DOHH2 (cell line): ENCODE measurements around the gene KNDC1.

Source experiments
- H3F3A ChIP-seq: fragments of 200-600 bp; sonication (generic), shearing (Covaris generic); 2 replicates; pipeline ENCODE4 v1.6.0; 2016; ENCODE audit warnings: antibody characterized with exemption, mild to moderate bottlenecking; ENCODE audit not compliant: control insufficient read depth, insufficient read depth
- H3K27ac ChIP-seq: fragments of 200-600 bp; sonication (generic); 2 replicates; pipeline ENCODE4 v1.5.1; 2014; ENCODE audit warnings: low read depth, mild to moderate bottlenecking, low read length, moderate library complexity
- H3K27me3 ChIP-seq: fragments of 200-600 bp; sonication (generic); 2 replicates; pipeline ENCODE4 v1.6.1; 2014; ENCODE audit warnings: mild to moderate bottlenecking, low read length, mixed read lengths; ENCODE audit not compliant: control insufficient read depth
- H3K36me3 ChIP-seq: fragments of 200-600 bp; sonication (generic); 2 replicates; pipeline ENCODE4 v1.6.1; 2014; ENCODE audit warnings: mild to moderate bottlenecking, low read length, moderate library complexity, mixed read lengths; ENCODE audit not compliant: control insufficient read depth
- H3K4me1 ChIP-seq: fragments of 200-600 bp; sonication (generic); 2 replicates; pipeline ENCODE4 v1.6.1; 2014; ENCODE audit warnings: mild to moderate bottlenecking, low read length, mixed read lengths; ENCODE audit not compliant: control insufficient read depth
- H3K4me2 ChIP-seq: fragments of 200-600 bp; sonication (generic); 2 replicates; pipeline ENCODE4 v1.6.0; 2014; ENCODE audit warnings: mild to moderate bottlenecking, low read length, moderate library complexity
- H3K4me3 ChIP-seq: fragments of 200-600 bp; sonication (generic); 2 replicates; pipeline ENCODE4 v1.5.1; 2014; ENCODE audit warnings: mild to moderate bottlenecking, low read length, mixed read lengths
- H3K79me2 ChIP-seq: fragments of 200-600 bp; sonication (generic); 2 replicates; pipeline ENCODE4 v1.6.1; 2014; ENCODE audit warnings: mild to moderate bottlenecking, low read length, mixed read lengths; ENCODE audit not compliant: control insufficient read depth
- H3K9me2 ChIP-seq: fragments of 200-600 bp; sonication (generic); replicated peaks from 2 replicates; pipeline ENCODE4 v1.6.1; 2014; ENCODE audit warnings: mild to moderate bottlenecking, low read length, mixed read lengths; ENCODE audit not compliant: control insufficient read depth
- H3K9me3 ChIP-seq: fragments of 200-600 bp; sonication (generic); 2 replicates; pipeline ENCODE4 v1.6.1; 2014; ENCODE audit warnings: antibody characterized with exemption, low read length, mixed read lengths; ENCODE audit not compliant: control insufficient read depth, insufficient read depth
- H4K20me1 ChIP-seq: fragments of 200-600 bp; sonication (generic); 2 replicates; pipeline ENCODE4 v1.6.0; 2014; ENCODE audit warnings: low read depth, mild to moderate bottlenecking, antibody characterized with exemption, low read length, moderate library complexity; ENCODE audit not compliant: control insufficient read depth, insufficient read depth
- EZH2phosphoT487 ChIP-seq: fragments of 200-600 bp; sonication (generic); IDR thresholded peaks from 2 replicates; pipeline ENCODE4 v1.6.1; 2017; ENCODE audit warnings: borderline replicate concordance, mild to moderate bottlenecking, antibody characterized with exemption, low read length, moderate library complexity, mixed read lengths
- TF ChIP-seq, protein P1 (sequence below): fragments of 200-600 bp; sonication (generic); IDR thresholded peaks from one replicate; pipeline ENCODE4 v1.5.1; 2014; ENCODE audit warnings: antibody characterized with exemption, mild to moderate bottlenecking, low read depth, low read length; ENCODE audit not compliant: poor library complexity, severe bottlenecking

KNDC1 gene

DNA sequence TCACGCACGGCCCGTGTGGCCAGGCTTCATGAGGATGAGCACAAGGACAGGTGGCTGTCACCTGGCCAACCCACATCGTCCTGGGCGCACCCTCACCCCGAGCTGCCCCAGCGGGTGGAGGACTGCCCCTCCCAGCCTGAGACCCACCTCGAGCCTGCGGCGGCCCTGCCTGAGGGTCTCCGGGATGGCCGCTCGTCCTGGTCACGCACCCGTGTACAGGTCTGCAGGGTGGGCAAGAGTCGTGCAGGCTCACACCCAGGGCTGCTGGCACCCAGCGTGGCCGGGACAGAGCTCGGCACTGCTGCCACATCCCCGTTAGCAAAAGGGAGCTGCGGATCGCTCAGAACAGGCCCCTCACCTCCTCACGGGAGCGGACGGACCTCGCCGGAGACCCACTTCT, 55.6 kb downstream of the KNDC1 start:
- no peaks in the 10 kb centered on the region for H4K20me1 ChIP-seq
- no peaks in the 10 kb centered on the region for H3K4me1 ChIP-seq
- peaks cover 5% of the 10 kb centered on the region; the same call in 1 of the 2 replicates for H3K9me3 ChIP-seq
- no peaks in the 10 kb centered on the region for H3K79me2 ChIP-seq
- H3K36me3 ChIP-seq = no peaks in the 10 kb centered on the region
- H3F3A ChIP-seq = no peaks in the 10 kb centered on the region
- TF ChIP-seq, protein P1, sequence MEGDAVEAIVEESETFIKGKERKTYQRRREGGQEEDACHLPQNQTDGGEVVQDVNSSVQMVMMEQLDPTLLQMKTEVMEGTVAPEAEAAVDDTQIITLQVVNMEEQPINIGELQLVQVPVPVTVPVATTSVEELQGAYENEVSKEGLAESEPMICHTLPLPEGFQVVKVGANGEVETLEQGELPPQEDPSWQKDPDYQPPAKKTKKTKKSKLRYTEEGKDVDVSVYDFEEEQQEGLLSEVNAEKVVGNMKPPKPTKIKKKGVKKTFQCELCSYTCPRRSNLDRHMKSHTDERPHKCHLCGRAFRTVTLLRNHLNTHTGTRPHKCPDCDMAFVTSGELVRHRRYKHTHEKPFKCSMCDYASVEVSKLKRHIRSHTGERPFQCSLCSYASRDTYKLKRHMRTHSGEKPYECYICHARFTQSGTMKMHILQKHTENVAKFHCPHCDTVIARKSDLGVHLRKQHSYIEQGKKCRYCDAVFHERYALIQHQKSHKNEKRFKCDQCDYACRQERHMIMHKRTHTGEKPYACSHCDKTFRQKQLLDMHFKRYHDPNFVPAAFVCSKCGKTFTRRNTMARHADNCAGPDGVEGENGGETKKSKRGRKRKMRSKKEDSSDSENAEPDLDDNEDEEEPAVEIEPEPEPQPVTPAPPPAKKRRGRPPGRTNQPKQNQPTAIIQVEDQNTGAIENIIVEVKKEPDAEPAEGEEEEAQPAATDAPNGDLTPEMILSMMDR = no peak
- no peak for TF ChIP-seq EZH2phosphoT487
- H3K4me2 ChIP-seq = no peak overlapping the region
- no peaks in the 10 kb centered on the region for H3K9me2 ChIP-seq
- no peak overlapping the region for H3K27ac ChIP-seq
- H3K4me3 ChIP-seq = no peak overlapping the region
- H3K27me3 ChIP-seq = no peaks in the 10 kb centered on the region

DNA sequence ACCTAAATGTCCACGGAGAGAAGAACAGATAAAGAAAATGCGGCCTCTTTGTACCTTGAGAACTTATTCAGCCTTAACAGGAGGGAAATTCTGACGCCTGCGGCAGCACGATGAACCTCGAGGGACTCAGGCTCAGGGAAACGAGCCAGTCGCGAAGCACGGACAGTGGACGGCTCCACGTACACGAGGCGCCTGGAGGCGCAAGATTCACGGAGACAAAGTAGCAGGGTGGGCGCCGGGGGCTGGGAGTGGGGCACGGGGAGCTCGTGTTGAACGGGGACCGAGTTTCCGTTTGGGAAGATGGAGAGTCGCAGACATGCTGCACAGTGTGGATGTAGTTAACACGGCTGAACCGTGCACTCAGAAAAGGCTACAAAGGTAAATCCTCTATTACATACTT, 56.8 kb downstream of the KNDC1 start:
- no peaks in the 10 kb centered on the region for H3K9me2 ChIP-seq
- no peaks in the 10 kb centered on the region for H3K4me1 ChIP-seq
- no peak overlapping the region for H3K4me3 ChIP-seq
- peaks cover 5% of the 10 kb centered on the region; the same call in 1 of the 2 replicates for H3K9me3 ChIP-seq
- TF ChIP-seq, protein P1 = no peak
- H4K20me1 ChIP-seq = no peaks in the 10 kb centered on the region
- H3K4me2 ChIP-seq = no peak overlapping the region
- no peaks in the 10 kb centered on the region for H3K36me3 ChIP-seq
- no peaks in the 10 kb centered on the region for H3F3A ChIP-seq
- H3K27ac ChIP-seq = no peak overlapping the region
- no peaks in the 10 kb centered on the region for H3K27me3 ChIP-seq
- no peaks in the 10 kb centered on the region for H3K79me2 ChIP-seq

DNA sequence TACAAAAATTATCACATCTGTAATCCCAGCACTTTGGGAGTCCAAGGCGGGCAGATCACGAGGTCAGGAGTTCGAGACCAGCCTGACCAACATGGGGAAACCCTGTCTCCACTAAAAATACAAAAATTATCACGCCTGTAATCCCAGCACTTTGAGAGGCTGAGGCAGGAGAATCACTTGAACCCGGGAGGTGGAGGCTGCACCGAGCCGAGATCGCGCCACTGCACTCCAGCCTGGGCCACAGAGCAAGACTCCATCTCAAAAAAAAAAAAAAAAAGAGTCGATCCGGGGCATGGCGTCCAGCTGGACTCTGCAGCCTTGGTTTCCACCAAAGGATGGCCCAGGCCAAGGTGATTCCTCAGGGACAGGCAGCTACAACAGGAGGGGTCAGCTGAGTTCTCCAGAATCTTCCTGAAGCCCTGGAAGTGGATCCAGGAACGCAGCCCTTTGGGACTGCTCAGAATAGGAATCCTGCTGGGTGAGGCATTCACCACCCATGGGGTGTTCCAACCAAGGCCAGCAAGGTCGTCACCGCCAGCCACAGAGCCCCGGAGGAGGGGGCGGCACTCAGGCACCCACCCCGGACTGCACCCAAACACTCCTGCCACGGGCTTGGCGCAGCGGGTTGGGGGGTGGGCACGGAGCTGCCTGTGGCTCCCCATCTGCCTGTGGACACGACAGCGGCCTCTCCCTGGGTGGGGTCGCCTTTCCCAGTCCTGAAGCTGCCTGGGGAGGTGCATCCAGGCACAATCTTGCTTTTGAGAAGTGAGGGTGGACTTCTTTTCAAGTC, 58.0 kb downstream of the KNDC1 start:
- Histone ChIP-seq H3K9me3 (no peaks in the 10 kb centered on the region), H3K4me2 (no peak overlapping the region), H3F3A (no peaks in the 10 kb centered on the region), H3K4me3 (no peak overlapping the region), H3K27ac (no peak overlapping the region), H3K79me2 (no peaks in the 10 kb centered on the region), H3K36me3 (no peaks in the 10 kb centered on the region), H3K9me2 (no peaks in the 10 kb centered on the region), H3K4me1 (no peaks in the 10 kb centered on the region), H3K27me3 (no peaks in the 10 kb centered on the region), H4K20me1 (no peaks in the 10 kb centered on the region)
- TF ChIP-seq, protein P1 = no peak
- TF ChIP-seq EZH2phosphoT487 = no peak

DNA sequence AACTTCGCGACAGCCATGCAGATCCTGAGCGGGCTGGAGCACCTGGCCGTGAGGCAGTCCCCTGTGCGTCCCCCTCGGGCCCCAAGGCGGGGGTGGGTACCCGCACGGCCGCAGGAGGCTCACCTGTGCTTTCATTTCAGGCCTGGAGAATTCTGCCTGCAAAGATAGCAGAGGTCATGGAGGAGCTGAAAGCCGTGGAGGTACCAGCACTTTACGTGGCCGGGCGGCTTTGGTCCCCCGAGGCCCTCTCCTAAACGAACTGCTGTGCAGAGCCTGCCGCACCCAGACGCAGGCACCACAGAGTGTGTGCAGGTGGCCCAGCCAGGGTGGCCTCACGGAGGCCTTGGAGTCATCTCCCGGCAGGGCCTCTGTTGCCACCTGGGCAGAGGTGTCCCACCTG, 58.9 kb downstream of the KNDC1 start:
- Histone ChIP-seq H4K20me1 (no peaks in the 10 kb centered on the region), H3K4me1 (no peaks in the 10 kb centered on the region), H3K27ac (no peak overlapping the region), H3K9me2 (no peaks in the 10 kb centered on the region), H3K27me3 (no peaks in the 10 kb centered on the region), H3F3A (no peaks in the 10 kb centered on the region), H3K9me3 (no peaks in the 10 kb centered on the region), H3K4me3 (no peak overlapping the region), H3K36me3 (no peaks in the 10 kb centered on the region), H3K4me2 (no peak overlapping the region), H3K79me2 (no peaks in the 10 kb centered on the region)
- TF ChIP-seq, protein P1 = no peak
- TF ChIP-seq EZH2phosphoT487 = no peak
